Chondrocyte (in vitro differentiated cells): ENCODE results near the gene CGREF1. TPM values are rescaled to one million over a fixed set of nuclear protein-coding genes. Genes with fewer than 3 reads are reported as not detected.
"Not testable (repeated sequence)": the region's sequence is repeated elsewhere in the genome, so short reads cannot be mapped to it uniquely, and the experiment has no call there.

ENCODE experiments used
- DNase-seq: peaks from one replicate; pipeline ENCODE4 v3.0.0; 2021; ENCODE audit warnings: mixed read lengths, low spot score
- H3K27ac Mint-ChIP-seq: one replicate; pipeline ENCODE4 v1.8.0; 2021; ENCODE audit warnings: mild to moderate bottlenecking, moderate library complexity, mixed read lengths; ENCODE audit not compliant: unreplicated experiment
- H3K27me3 Mint-ChIP-seq: 2 replicates; pipeline ENCODE4 v1.8.0; 2021; ENCODE audit warnings: low read depth, mixed read lengths
- H3K36me3 Mint-ChIP-seq: 2 replicates; pipeline ENCODE4 v1.8.0; 2021; ENCODE audit warnings: low read depth, mixed read lengths
- H3K4me1 Mint-ChIP-seq: 2 replicates; pipeline ENCODE4 v1.8.0; 2021; ENCODE audit warnings: low read depth, mild to moderate bottlenecking, mixed read lengths
- H3K4me3 Mint-ChIP-seq: one replicate; pipeline ENCODE4 v1.8.0; 2021; ENCODE audit warnings: mild to moderate bottlenecking, moderate library complexity, mixed read lengths; ENCODE audit not compliant: unreplicated experiment
- H3K9me3 Mint-ChIP-seq: 2 replicates; pipeline ENCODE4 v1.8.0; 2021; ENCODE audit warnings: low read depth, mixed read lengths
- total RNA-seq: library from RNA; stranded (reverse); gene quantifications from 3 replicates; pipeline ENCODE4 v1.2.1, GENCODE V29; 2021
- TF ChIP-seq, protein P1 (sequence below): fragments of 200-600 bp; sonication (generic); IDR thresholded peaks from 2 replicates; pipeline ENCODE4 v1.5.0; 2021; ENCODE audit warnings: antibody characterized with exemption, mild to moderate bottlenecking, moderate library complexity

The CGREF1 gene
- total RNA-seq, 1 donor from 2014 or later: 15.9 TPM

DNA sequence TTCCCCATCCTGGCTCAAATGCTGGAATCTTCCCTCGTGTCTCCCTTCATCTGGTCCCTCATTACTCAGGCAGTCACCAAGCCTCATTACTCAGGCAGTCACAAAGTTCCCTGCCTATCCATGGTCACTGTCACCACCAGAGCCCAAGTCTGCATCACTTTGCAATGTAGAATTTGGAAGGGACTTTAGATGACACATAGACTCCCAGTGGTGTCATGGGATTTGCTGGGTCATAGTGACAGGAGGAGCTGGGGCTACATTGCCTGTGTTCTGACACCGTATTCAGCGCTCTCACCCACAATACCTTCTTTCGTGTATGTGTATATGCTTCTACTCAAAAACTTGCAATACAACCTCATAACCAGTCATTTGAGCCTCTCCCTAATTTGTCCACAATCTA is 42.6 kb downstream of the CGREF1 start:
- no peaks in the 10 kb centered on the region for H3K27me3 Mint-ChIP-seq
- H3K9me3 Mint-ChIP-seq: no peaks in the 10 kb centered on the region
- peaks cover 76% of the 10 kb centered on the region for H3K4me1 Mint-ChIP-seq
- H3K36me3 Mint-ChIP-seq: peaks cover 5% of the 10 kb centered on the region
- H3K4me3 Mint-ChIP-seq: no peak overlapping the region
- TF ChIP-seq, protein P1, sequence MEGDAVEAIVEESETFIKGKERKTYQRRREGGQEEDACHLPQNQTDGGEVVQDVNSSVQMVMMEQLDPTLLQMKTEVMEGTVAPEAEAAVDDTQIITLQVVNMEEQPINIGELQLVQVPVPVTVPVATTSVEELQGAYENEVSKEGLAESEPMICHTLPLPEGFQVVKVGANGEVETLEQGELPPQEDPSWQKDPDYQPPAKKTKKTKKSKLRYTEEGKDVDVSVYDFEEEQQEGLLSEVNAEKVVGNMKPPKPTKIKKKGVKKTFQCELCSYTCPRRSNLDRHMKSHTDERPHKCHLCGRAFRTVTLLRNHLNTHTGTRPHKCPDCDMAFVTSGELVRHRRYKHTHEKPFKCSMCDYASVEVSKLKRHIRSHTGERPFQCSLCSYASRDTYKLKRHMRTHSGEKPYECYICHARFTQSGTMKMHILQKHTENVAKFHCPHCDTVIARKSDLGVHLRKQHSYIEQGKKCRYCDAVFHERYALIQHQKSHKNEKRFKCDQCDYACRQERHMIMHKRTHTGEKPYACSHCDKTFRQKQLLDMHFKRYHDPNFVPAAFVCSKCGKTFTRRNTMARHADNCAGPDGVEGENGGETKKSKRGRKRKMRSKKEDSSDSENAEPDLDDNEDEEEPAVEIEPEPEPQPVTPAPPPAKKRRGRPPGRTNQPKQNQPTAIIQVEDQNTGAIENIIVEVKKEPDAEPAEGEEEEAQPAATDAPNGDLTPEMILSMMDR: no peak
- H3K27ac Mint-ChIP-seq: no peak overlapping the region
- no peak for DNase-seq

DNA sequence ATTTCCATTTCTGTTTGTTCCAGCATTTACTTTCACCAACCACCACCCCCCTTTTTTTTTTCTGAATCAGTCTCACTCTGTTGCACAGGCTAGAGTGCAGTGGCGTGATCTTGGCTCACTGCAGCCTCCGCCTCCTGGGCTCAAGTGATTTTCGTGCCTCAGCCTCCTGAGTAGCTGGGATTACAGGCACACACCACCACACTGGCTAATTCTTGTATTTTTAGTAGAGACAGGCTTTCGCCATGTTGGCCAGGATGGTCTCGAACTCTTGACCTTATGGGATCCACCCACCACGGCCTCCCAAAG is 43.4 kb downstream of the CGREF1 start:
- H3K27me3 Mint-ChIP-seq, H3K9me3 Mint-ChIP-seq, H3K27ac Mint-ChIP-seq, H3K36me3 Mint-ChIP-seq, DNase-seq, H3K4me3 Mint-ChIP-seq: not testable (repeated sequence)
- H3K4me1 Mint-ChIP-seq: peaks cover 75% of the 10 kb centered on the region

DNA sequence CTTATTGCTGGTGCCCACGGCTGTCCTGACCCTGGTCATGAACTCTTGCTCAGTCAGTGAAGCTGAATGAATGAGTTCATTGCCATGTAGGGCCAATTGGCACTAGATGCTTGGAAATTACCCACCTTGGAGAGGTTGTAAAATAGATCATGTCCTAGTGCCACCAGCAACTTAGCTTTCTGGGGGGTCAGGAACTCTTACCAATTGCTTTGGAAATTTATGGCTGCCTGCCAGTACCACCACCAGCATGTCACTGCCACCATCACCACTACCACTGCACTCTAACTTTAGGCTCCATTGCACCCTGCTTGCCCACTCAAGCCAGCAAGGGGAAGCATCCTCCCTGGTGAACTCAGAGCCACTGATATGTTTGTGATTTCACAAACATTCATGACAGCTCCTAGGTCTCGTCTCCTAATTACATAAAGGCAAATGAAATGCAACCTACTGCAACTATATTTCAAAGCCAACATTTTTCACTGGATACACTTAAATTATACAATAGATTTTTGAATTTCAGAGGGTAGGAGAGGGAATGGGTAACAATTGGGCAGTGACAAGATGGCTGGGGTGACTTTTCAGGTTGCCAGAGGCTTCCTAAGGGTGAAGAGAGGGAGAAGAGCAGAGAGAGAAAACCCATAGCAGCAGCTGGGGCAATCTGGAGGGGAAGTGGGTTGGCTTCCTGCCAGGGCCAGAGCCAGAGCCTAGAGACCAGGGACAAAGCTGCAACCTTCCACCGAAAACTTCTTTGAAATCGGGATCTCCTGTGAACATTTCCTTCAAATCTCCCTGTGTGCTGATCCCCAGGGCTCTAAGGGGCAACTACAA is 44.0 kb downstream of the CGREF1 start:
- no peaks in the 10 kb centered on the region for H3K9me3 Mint-ChIP-seq
- no peak for DNase-seq
- H3K4me3 Mint-ChIP-seq: no peak overlapping the region
- peaks cover 4% of the 10 kb centered on the region for H3K36me3 Mint-ChIP-seq
- H3K27me3 Mint-ChIP-seq: no peaks in the 10 kb centered on the region
- H3K27ac Mint-ChIP-seq: peak overlapping the region; percentile 51
- TF ChIP-seq, protein P1: no peak
- peaks cover 75% of the 10 kb centered on the region for H3K4me1 Mint-ChIP-seq

DNA sequence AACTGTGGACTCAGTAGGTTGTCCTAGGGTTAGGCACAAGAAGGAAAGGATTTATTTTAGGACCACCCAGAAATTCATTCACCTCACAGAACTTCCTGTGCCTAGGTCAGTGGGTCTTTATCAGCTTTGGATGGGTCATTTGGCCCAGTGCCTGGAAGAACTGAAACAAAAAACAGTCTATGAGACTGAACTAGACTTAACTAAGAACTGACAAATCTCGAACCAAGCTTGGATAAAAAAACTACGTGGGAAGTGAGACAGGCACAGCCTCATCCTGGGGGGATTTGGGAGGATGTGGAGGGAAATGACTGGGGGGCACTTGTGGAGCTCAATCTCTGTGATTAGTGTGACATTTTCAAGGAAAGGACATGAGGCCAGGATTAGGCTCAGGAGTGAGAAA is 45.1 kb downstream of the CGREF1 start:
- peaks cover 79% of the 10 kb centered on the region for H3K4me1 Mint-ChIP-seq
- no peak overlapping the region for H3K27ac Mint-ChIP-seq
- DNase-seq: no peak
- H3K36me3 Mint-ChIP-seq: peaks cover 11% of the 10 kb centered on the region
- H3K9me3 Mint-ChIP-seq: no peaks in the 10 kb centered on the region
- TF ChIP-seq, protein P1: no peak
- no peaks in the 10 kb centered on the region for H3K27me3 Mint-ChIP-seq
- no peak overlapping the region for H3K4me3 Mint-ChIP-seq

DNA sequence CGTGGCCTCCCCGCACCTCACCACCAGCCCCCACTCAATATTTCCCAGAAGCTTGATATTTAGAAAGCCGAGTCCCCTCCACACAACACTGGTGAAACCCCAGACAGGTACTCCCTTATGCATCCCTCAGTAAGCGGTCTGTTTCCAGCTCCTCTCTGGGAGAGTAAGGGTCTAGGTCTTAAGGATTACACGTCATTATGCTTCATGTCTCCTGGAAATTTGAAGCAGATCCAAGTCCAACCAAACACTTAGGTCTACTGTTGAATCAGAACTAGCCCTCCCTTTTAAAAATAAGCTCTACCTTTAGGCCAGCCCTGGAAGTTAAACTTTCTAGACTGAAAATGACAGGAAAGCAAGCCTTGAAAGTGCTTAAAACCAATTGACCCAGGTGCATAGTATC is 46.0 kb downstream of the CGREF1 start:
- Mint-ChIP-seq H3K4me1 (peaks cover 80% of the 10 kb centered on the region), H3K4me3 (peak overlapping the region; percentile 79), H3K27ac (peak overlapping the region; percentile 94), H3K9me3 (no peaks in the 10 kb centered on the region), H3K36me3 (peaks cover 13% of the 10 kb centered on the region), H3K27me3 (no peaks in the 10 kb centered on the region)
- TF ChIP-seq, protein P1: no peak
- no peak for DNase-seq
